ENCODE data around the gene RNPEPL1. TPM values are rescaled to one million over a fixed set of nuclear protein-coding genes. Genes with fewer than 3 reads are reported as not detected.

The RNPEPL1 gene
- total and polyA plus RNA-seq, 10 of the 15 experiments (the other 5 are each of a cell fraction or from before 2014, with no cell fraction given): 0.24 to 49.5 (median 6.8) TPM

GRCh38 chr2:240629619-240629967 is 61.3 kb downstream of the RNPEPL1 start:
- no peak overlapping the region for H2AFZ ChIP-seq (ENCODE audit: control insufficient read depth, low read depth, low read length)
- H3K4me3 ChIP-seq: no peak overlapping the region
- ChIA-PET SMC1A (ENCODE audit: uncharacterized antibody, unreplicated experiment) (no interaction called here), POLR2A (no interaction called here), RAD21 (ENCODE audit: unreplicated experiment) (interaction anchor here (1.7 kb wide), 1 partner anchor 116 kb away, joined by 8 read pairs; no protein-coding TSS in a partner anchor), CTCF (no interaction called here)
- ATAC-seq (no peak), DNase-seq (ENCODE audit: low read depth, low spot score) (no peak), FAIRE-seq (no peak)
- H3K36me3 ChIP-seq (ENCODE audit: control insufficient read depth in 2 of 2, insufficient read depth in 2 of 2, low read length in 1 of 2): no peaks in the 10 kb centered on the region
- no TSS peak for BruUV-seq (replicated peaks)
- no peaks in the 10 kb centered on the region for H4K20me1 ChIP-seq (ENCODE audit: control insufficient read depth, insufficient read depth)
- peaks cover 2% of the 10 kb centered on the region; the same call in 1 of the 3 replicates for H3K9me3 ChIP-seq (replicated peaks; ENCODE audit: control insufficient read depth, insufficient read depth, low read length)
- in situ Hi-C loops (cut with MboI): no loop called here
- intact Hi-C loops (cut with micrococcal nuclease; ENCODE audit: unreplicated experiment): no loop called here
- no peaks in the 10 kb centered on the region for H3K27me3 ChIP-seq (replicated peaks in 1 of 2; ENCODE audit: control insufficient read depth in 2 of 2, insufficient read depth in 2 of 2, low read length in 1 of 2)
- no peak overlapping the region for H3K27ac ChIP-seq (ENCODE audit: control insufficient read depth, insufficient read depth)
- 34% methylated on average over 5 of the region's 5 CpGs for WGBS (ENCODE audit: insufficient coverage, insufficient replicate concordance, low lambda C conversion rate, missing lambda C conversion rate)
- H3K79me2 ChIP-seq (ENCODE audit: control insufficient read depth, insufficient read depth, low read length): no peaks in the 10 kb centered on the region
- peaks cover 16% of the 10 kb centered on the region for H3K4me1 ChIP-seq (ENCODE audit: control insufficient read depth, insufficient read depth, low read length)
- no peak overlapping the region for H3K4me2 ChIP-seq (ENCODE audit: control insufficient read depth, insufficient read depth)
- H3K9ac ChIP-seq (ENCODE audit: control insufficient read depth, insufficient read depth, low read length): no peak overlapping the region
- TF ChIP-seq CREM (IDR thresholded peaks at IDR 0.05; ENCODE audit: low read depth): no peak

- H3K9me3 ChIP-seq (replicated peaks; ENCODE audit: control insufficient read depth, insufficient read depth, low read length): peaks cover 2% of the 10 kb centered on the region; the same call in 1 of the 3 replicates
- peaks cover 10% of the 10 kb centered on the region for H3K4me1 ChIP-seq (ENCODE audit: control insufficient read depth, insufficient read depth, low read length)
- SMC1A ChIA-PET (ENCODE audit: uncharacterized antibody, unreplicated experiment): no interaction called here
- ATAC-seq (no peak), FAIRE-seq (no peak), DNase-seq (ENCODE audit: low read depth, low spot score) (no peak)
- H3K27me3 ChIP-seq (replicated peaks in 1 of 2; ENCODE audit: control insufficient read depth in 2 of 2, insufficient read depth in 2 of 2, low read length in 1 of 2): no peaks in the 10 kb centered on the region
- no peak overlapping the region for H3K4me3 ChIP-seq
- no peak overlapping the region for H3K9ac ChIP-seq (ENCODE audit: control insufficient read depth, insufficient read depth, low read length)
- H3K27ac ChIP-seq (ENCODE audit: control insufficient read depth, insufficient read depth): no peak overlapping the region
- POLR2A ChIA-PET: no interaction called here
- 84% methylated on average over 49 of the region's 50 CpGs for WGBS (ENCODE audit: insufficient coverage, insufficient replicate concordance, low lambda C conversion rate, missing lambda C conversion rate)
- TF ChIP-seq SP1 (IDR thresholded peaks at IDR 0.05; ENCODE audit: low read depth, low read length): no peak
- no peak for TF ChIP-seq NRF1 (conservative IDR thresholded peaks at IDR 0.05; ENCODE audit: low read depth, low read length)
- no peak overlapping the region for H3K4me2 ChIP-seq (ENCODE audit: control insufficient read depth, insufficient read depth)
- intact Hi-C loops (cut with micrococcal nuclease; ENCODE audit: unreplicated experiment): no loop called here
- BruUV-seq (replicated peaks): no TSS peak
- in situ Hi-C loops (cut with MboI): no loop called here
- no peak overlapping the region for H2AFZ ChIP-seq (ENCODE audit: control insufficient read depth, low read depth, low read length)
- H3K36me3 ChIP-seq (ENCODE audit: control insufficient read depth in 2 of 2, insufficient read depth in 2 of 2, low read length in 1 of 2): no peaks in the 10 kb centered on the region
- RAD21 ChIA-PET (ENCODE audit: unreplicated experiment): interaction anchor here (1.7 kb wide), 1 partner anchor 116 kb away, joined by 8 read pairs; no protein-coding TSS in a partner anchor
- no peaks in the 10 kb centered on the region for H3K79me2 ChIP-seq (ENCODE audit: control insufficient read depth, insufficient read depth, low read length)
- CTCF ChIA-PET: no interaction called here
- H4K20me1 ChIP-seq (ENCODE audit: control insufficient read depth, insufficient read depth): no peaks in the 10 kb centered on the region
Measured at GRCh38 chr2:240629968-240630770, 61.9 kb downstream of the RNPEPL1 start.

Other genes with a start within 250 kb of the RNPEPL1 start
- 0.23 TPM in 1 of 2 replicates, not detected in the other for gene GPC1, start 132.8 kb upstream of the RNPEPL1 start, total RNA-seq (2014; rRNA removed)
- 0.14 TPM in 1 of 2 replicates, not detected in the other for gene GPC1, start 132.8 kb upstream of the RNPEPL1 start, total RNA-seq (2014; rRNA removed; fragmentation: Illumina TruSeq; extraction: Trizol)
- 0.45 and 0.77 TPM in 2 replicates for gene GPC1, start 132.8 kb upstream of the RNPEPL1 start, total RNA-seq (2021)
- 0.07 and 0.26 TPM in 2 replicates for gene GPC1, start 132.8 kb upstream of the RNPEPL1 start, polyA plus RNA-seq (2011; rRNA removed)
- 0.09 TPM in 1 of 2 replicates, not detected in the other for gene GPC1, start 132.8 kb upstream of the RNPEPL1 start, polyA plus RNA-seq (2014; fragmentation: Illumina TruSeq; extraction: Trizol)
- not detected for gene GPC1, start 132.8 kb upstream of the RNPEPL1 start, polyA plus RNA-seq (2014; fragmentation: Nextera tagmentation; extraction: Ambion mirVana)
- gene GPC1, start 132.8 kb upstream of the RNPEPL1 start, polyA plus RNA-seq (2014; rRNA removed): 0.06 and 0.22 TPM in 2 replicates
- gene GPC1, start 132.8 kb upstream of the RNPEPL1 start, polyA plus RNA-seq (2016; fragmentation: Nextera tagmentation; extraction: Ambion mirVana): under 1 TPM; 0.14 to 0.48 TPM
- gene ANKMY1, start 10.5 kb upstream of the RNPEPL1 start, total RNA-seq (2014; rRNA removed): 8.4 and 11.5 TPM in 2 replicates
- 9.6 and 10.7 TPM in 2 replicates for gene ANKMY1, start 10.5 kb upstream of the RNPEPL1 start, total RNA-seq (2014; rRNA removed; fragmentation: Illumina TruSeq; extraction: Trizol)
- 15.3 and 19.6 TPM in 2 replicates for gene ANKMY1, start 10.5 kb upstream of the RNPEPL1 start, total RNA-seq (2021)
- gene ANKMY1, start 10.5 kb upstream of the RNPEPL1 start, polyA plus RNA-seq (2011; rRNA removed): 5.8 and 7.3 TPM in 2 replicates
- 9.0 and 15.1 TPM in 2 replicates for gene ANKMY1, start 10.5 kb upstream of the RNPEPL1 start, polyA plus RNA-seq (2014; fragmentation: Illumina TruSeq; extraction: Trizol)
- gene ANKMY1, start 10.5 kb upstream of the RNPEPL1 start, polyA plus RNA-seq (2014; fragmentation: Nextera tagmentation; extraction: Ambion mirVana): 1 to 10 TPM; 1.1 to 2.4 TPM
- gene ANKMY1, start 10.5 kb upstream of the RNPEPL1 start, polyA plus RNA-seq (2014; rRNA removed): 11.6 and 13.8 TPM in 2 replicates
- 10 to 100 TPM; 10.3 to 11.5 TPM for gene ANKMY1, start 10.5 kb upstream of the RNPEPL1 start, polyA plus RNA-seq (2016; fragmentation: Nextera tagmentation; extraction: Ambion mirVana)
- 8.2 and 8.6 TPM in 2 replicates for gene DUSP28, start 8.1 kb upstream of the RNPEPL1 start, total RNA-seq (2014; rRNA removed)
- gene DUSP28, start 8.1 kb upstream of the RNPEPL1 start, total RNA-seq (2014; rRNA removed; fragmentation: Illumina TruSeq; extraction: Trizol): 3.4 and 3.6 TPM in 2 replicates
- gene DUSP28, start 8.1 kb upstream of the RNPEPL1 start, total RNA-seq (2021): 4.8 and 5.2 TPM in 2 replicates
- 9.5 and 11.0 TPM in 2 replicates for gene DUSP28, start 8.1 kb upstream of the RNPEPL1 start, polyA plus RNA-seq (2011; rRNA removed)
- 4.4 and 4.6 TPM in 2 replicates for gene DUSP28, start 8.1 kb upstream of the RNPEPL1 start, polyA plus RNA-seq (2014; fragmentation: Illumina TruSeq; extraction: Trizol)
- 1 to 10 TPM; 2.5 to 3.0 TPM for gene DUSP28, start 8.1 kb upstream of the RNPEPL1 start, polyA plus RNA-seq (2014; fragmentation: Nextera tagmentation; extraction: Ambion mirVana)
- 6.2 and 7.6 TPM in 2 replicates for gene DUSP28, start 8.1 kb upstream of the RNPEPL1 start, polyA plus RNA-seq (2014; rRNA removed)
- gene DUSP28, start 8.1 kb upstream of the RNPEPL1 start, polyA plus RNA-seq (2016; fragmentation: Nextera tagmentation; extraction: Ambion mirVana): 10 to 100 TPM; 11.6 to 12.5 TPM
- 26.6 and 32.9 TPM in 2 replicates for gene CAPN10, start 18.2 kb downstream of the RNPEPL1 start, total RNA-seq (2014; rRNA removed)
- gene CAPN10, start 18.2 kb downstream of the RNPEPL1 start, total RNA-seq (2014; rRNA removed; fragmentation: Illumina TruSeq; extraction: Trizol): 8.4 and 12.4 TPM in 2 replicates
- gene CAPN10, start 18.2 kb downstream of the RNPEPL1 start, total RNA-seq (2021): 31.5 and 40.6 TPM in 2 replicates
- gene CAPN10, start 18.2 kb downstream of the RNPEPL1 start, polyA plus RNA-seq (2011; rRNA removed): 6.0 and 10.3 TPM in 2 replicates
- gene CAPN10, start 18.2 kb downstream of the RNPEPL1 start, polyA plus RNA-seq (2014; fragmentation: Illumina TruSeq; extraction: Trizol): 2.4 and 7.3 TPM in 2 replicates
- gene CAPN10, start 18.2 kb downstream of the RNPEPL1 start, polyA plus RNA-seq (2014; fragmentation: Nextera tagmentation; extraction: Ambion mirVana): 1 to 10 TPM in 1 of 2 experiments, under 1 TPM in 1; 0.37 to 1.6 TPM
- gene CAPN10, start 18.2 kb downstream of the RNPEPL1 start, polyA plus RNA-seq (2014; rRNA removed): 38.2 and 46.0 TPM in 2 replicates
- 10 to 100 TPM; 22.6 to 27.1 TPM for gene CAPN10, start 18.2 kb downstream of the RNPEPL1 start, polyA plus RNA-seq (2016; fragmentation: Nextera tagmentation; extraction: Ambion mirVana)
- gene GPR35, start 57.0 kb downstream of the RNPEPL1 start, total RNA-seq (2014; rRNA removed): 0.76 and 1.6 TPM in 2 replicates
- 0.14 TPM in 1 of 2 replicates, not detected in the other for gene GPR35, start 57.0 kb downstream of the RNPEPL1 start, total RNA-seq (2014; rRNA removed; fragmentation: Illumina TruSeq; extraction: Trizol)
- gene GPR35, start 57.0 kb downstream of the RNPEPL1 start, total RNA-seq (2021): 0.56 and 1.1 TPM in 2 replicates
- 0.43 and 0.75 TPM in 2 replicates for gene GPR35, start 57.0 kb downstream of the RNPEPL1 start, polyA plus RNA-seq (2011; rRNA removed)
- gene GPR35, start 57.0 kb downstream of the RNPEPL1 start, polyA plus RNA-seq (2014; fragmentation: Illumina TruSeq; extraction: Trizol): 0.18 TPM in 1 of 2 replicates, not detected in the other
- gene GPR35, start 57.0 kb downstream of the RNPEPL1 start, polyA plus RNA-seq (2014; fragmentation: Nextera tagmentation; extraction: Ambion mirVana): not detected
- gene GPR35, start 57.0 kb downstream of the RNPEPL1 start, polyA plus RNA-seq (2014; rRNA removed): 0.74 and 1.3 TPM in 2 replicates
- gene GPR35, start 57.0 kb downstream of the RNPEPL1 start, polyA plus RNA-seq (2016; fragmentation: Nextera tagmentation; extraction: Ambion mirVana): under 1 TPM; 0.14 to 0.32 TPM
- not detected in 2 replicates for gene AQP12B, start 114.4 kb downstream of the RNPEPL1 start, total RNA-seq (2014; rRNA removed)
- not detected in 2 replicates for gene AQP12B, start 114.4 kb downstream of the RNPEPL1 start, total RNA-seq (2014; rRNA removed; fragmentation: Illumina TruSeq; extraction: Trizol)
- gene AQP12B, start 114.4 kb downstream of the RNPEPL1 start, total RNA-seq (2021): not detected in 2 replicates
- not detected in 2 replicates for gene AQP12B, start 114.4 kb downstream of the RNPEPL1 start, polyA plus RNA-seq (2011; rRNA removed)
- not detected in 2 replicates for gene AQP12B, start 114.4 kb downstream of the RNPEPL1 start, polyA plus RNA-seq (2014; fragmentation: Illumina TruSeq; extraction: Trizol)
- gene AQP12B, start 114.4 kb downstream of the RNPEPL1 start, polyA plus RNA-seq (2014; fragmentation: Nextera tagmentation; extraction: Ambion mirVana): not detected
- gene AQP12B, start 114.4 kb downstream of the RNPEPL1 start, polyA plus RNA-seq (2014; rRNA removed): not detected in 2 replicates
- not detected for gene AQP12B, start 114.4 kb downstream of the RNPEPL1 start, polyA plus RNA-seq (2016; fragmentation: Nextera tagmentation; extraction: Ambion mirVana)
- gene AQP12A, start 123.4 kb downstream of the RNPEPL1 start, total RNA-seq (2014; rRNA removed): not detected in 2 replicates
- not detected in 2 replicates for gene AQP12A, start 123.4 kb downstream of the RNPEPL1 start, total RNA-seq (2014; rRNA removed; fragmentation: Illumina TruSeq; extraction: Trizol)
- not detected in 2 replicates for gene AQP12A, start 123.4 kb downstream of the RNPEPL1 start, total RNA-seq (2021)
- not detected in 2 replicates for gene AQP12A, start 123.4 kb downstream of the RNPEPL1 start, polyA plus RNA-seq (2011; rRNA removed)
- not detected in 2 replicates for gene AQP12A, start 123.4 kb downstream of the RNPEPL1 start, polyA plus RNA-seq (2014; fragmentation: Illumina TruSeq; extraction: Trizol)
- gene AQP12A, start 123.4 kb downstream of the RNPEPL1 start, polyA plus RNA-seq (2014; fragmentation: Nextera tagmentation; extraction: Ambion mirVana): not detected
- gene AQP12A, start 123.4 kb downstream of the RNPEPL1 start, polyA plus RNA-seq (2014; rRNA removed): not detected in 2 replicates
- gene AQP12A, start 123.4 kb downstream of the RNPEPL1 start, polyA plus RNA-seq (2016; fragmentation: Nextera tagmentation; extraction: Ambion mirVana): not detected

All from GM12878 (cell line).